H1 (cell line): ENCODE data around the gene VAV2. TPM values are rescaled to one million over a fixed set of nuclear protein-coding genes. Genes with fewer than 3 reads are reported as not detected.

Source experiments
- CTCF ChIA-PET: fragments of 300-600 bp; sonication (Branson Sonifier 250); formaldehyde crosslinking; loops from one replicate; lab custom pipeline; 2021; ENCODE audit not compliant: partially characterized antibody; lab: Charles Lee
- POLR2A ChIA-PET: fragments of 300-600 bp; sonication (Branson Sonifier 250); formaldehyde crosslinking; loops from one replicate; lab custom pipeline; 2021; ENCODE audit warnings: inconsistent platforms; ENCODE audit not compliant: partially characterized antibody; lab: Charles Lee
- DNase-seq, 2 experiments: peaks; one replicate each; pipeline versions ENCODE4 v3.0.0 to v3.0.0-alpha.2; 2010 to 2022; ENCODE audit warnings: low spot score in 2 of 2, low read depth in 1 of 2, mixed read lengths in 1 of 2
- FAIRE-seq: peaks from 2 replicates; lab custom pipeline; 2011; peaks lifted over from hg19 to GRCh38; lab: Jason Lieb, UNC
- H2AFZ ChIP-seq: 2 replicates; pipeline ENCODE4 v1.8.1; 2012; ENCODE audit warnings: low read length, inconsistent platforms
- H2AK5ac ChIP-seq: 2 replicates; pipeline ENCODE4 v1.6.1; 2013; ENCODE audit warnings: low read depth, low read length
- H2BK120ac ChIP-seq: replicated peaks from 2 replicates; pipeline ENCODE3; 2013; ENCODE audit warnings: low read depth, low read length, inconsistent platforms
- H2BK12ac ChIP-seq: 2 replicates; pipeline ENCODE4 v1.6.1; 2013; ENCODE audit warnings: low read depth, low read length
- H2BK15ac ChIP-seq: 2 replicates; pipeline ENCODE4 v1.6.1; 2013; ENCODE audit warnings: low read length
- H2BK20ac ChIP-seq: 2 replicates; pipeline ENCODE4 v1.6.1; 2013; ENCODE audit warnings: low read length
- H2BK5ac ChIP-seq: 2 replicates; pipeline ENCODE4 v1.6.1; 2013; ENCODE audit warnings: low read depth, low read length
- H3K14ac ChIP-seq: 2 replicates; pipeline ENCODE4 v1.6.1; 2013; ENCODE audit warnings: inconsistent platforms; ENCODE audit not compliant: insufficient read length
- H3K18ac ChIP-seq: 2 replicates; pipeline ENCODE4 v1.6.1; 2013; ENCODE audit warnings: low read length; ENCODE audit errors: extremely low read depth
- H3K23ac ChIP-seq: 2 replicates; pipeline ENCODE4 v1.6.1; 2013; ENCODE audit warnings: inconsistent platforms; ENCODE audit not compliant: insufficient read length
- H3K23me2 ChIP-seq: 2 replicates; pipeline ENCODE4 v1.6.1; 2013; ENCODE audit warnings: low read depth, low read length
- H3K27ac ChIP-seq: 2 replicates; pipeline ENCODE4 v1.6.1; 2011; ENCODE audit warnings: low read depth, low read length, inconsistent platforms
- H3K27me3 ChIP-seq, 4 experiments: replicated peaks in 1 of 4; 1 replicate in 1 of 4; 2 replicates in 3 of 4; pipeline versions ENCODE4 v1.6.1 to v1.8.1; 2011 to 2013; ENCODE audit warnings: low read length in 3 of 4, mild to moderate bottlenecking in 3 of 4, inconsistent platforms in 2 of 4, mixed read lengths in 2 of 4, moderate library complexity in 1 of 4; ENCODE audit not compliant: control insufficient read depth in 3 of 4, insufficient read depth in 3 of 4; ENCODE audit errors: extremely low read depth in 1 of 4
- H3K36me3 ChIP-seq, 4 experiments: 2 replicates each; pipeline versions ENCODE4 v1.6.1 to v1.8.1; 2011 to 2013; ENCODE audit warnings: mild to moderate bottlenecking in 4 of 4, low read length in 3 of 4, moderate library complexity in 2 of 4, control low read depth in 1 of 4, inconsistent platforms in 1 of 4; ENCODE audit not compliant: insufficient read depth in 4 of 4, control insufficient read depth in 2 of 4
- H3K4ac ChIP-seq: replicated peaks from 2 replicates; pipeline ENCODE3; 2013; ENCODE audit warnings: low read length, low read depth, mixed read lengths, inconsistent platforms; ENCODE audit not compliant: insufficient read length
- H3K4me1 ChIP-seq, 4 experiments: replicated peaks in 1 of 4; 1 replicate in 1 of 4; 2 replicates in 3 of 4; pipeline versions ENCODE4 v1.6.1 to v1.8.1; 2011 to 2013; ENCODE audit warnings: low read length in 3 of 4, inconsistent platforms in 2 of 4, mixed read lengths in 1 of 4; ENCODE audit not compliant: insufficient read depth in 4 of 4, control insufficient read depth in 3 of 4
- H3K4me2 ChIP-seq, 2 experiments: 2 replicates each; pipeline versions ENCODE4 v1.6.1 to v1.8.1; 2011 to 2013; ENCODE audit warnings: low read depth in 2 of 2, low read length in 2 of 2, control low read depth in 1 of 2, inconsistent platforms in 1 of 2, mild to moderate bottlenecking in 1 of 2; ENCODE audit not compliant: insufficient read depth in 1 of 2
- H3K4me3 ChIP-seq, 4 experiments: fragments of 200-600, 300-600 bp in 1 of 4; sonication (generic), shearing (Covaris generic), sonication (Bioruptor Twin) in 1 of 4; 2 replicates each; pipeline versions ENCODE4 v1.5.1 to v1.8.1; 2011 to 2016; ENCODE audit warnings: low read length in 4 of 4, low read depth in 3 of 4, control low read depth in 2 of 4, inconsistent platforms in 2 of 4, mild to moderate bottlenecking in 2 of 4, mixed read lengths in 1 of 4, moderate library complexity in 1 of 4; ENCODE audit not compliant: insufficient read depth in 2 of 4; ENCODE audit errors: extremely low read depth in 1 of 4
- H3K56ac ChIP-seq: replicated peaks from 2 replicates; pipeline ENCODE3; 2013; ENCODE audit warnings: low read depth, mild to moderate bottlenecking, mixed read lengths, low read length, inconsistent platforms; ENCODE audit not compliant: insufficient read length
- H3K79me1 ChIP-seq: 2 replicates; pipeline ENCODE4 v1.6.1; 2013; ENCODE audit warnings: low read depth, low read length, control low read depth
- H3K79me2 ChIP-seq, 2 experiments: 2 replicates each; pipeline versions ENCODE4 v1.6.1 to v1.8.1; 2012 to 2013; ENCODE audit warnings: low read length in 2 of 2, mild to moderate bottlenecking in 2 of 2, inconsistent platforms in 1 of 2; ENCODE audit not compliant: insufficient read depth in 2 of 2, control insufficient read depth in 1 of 2
- H3K9ac ChIP-seq, 4 experiments: replicated peaks in 1 of 4; 1 replicate in 1 of 4; 2 replicates in 3 of 4; pipeline versions ENCODE4 v1.6.1 to v1.8.1; 2011 to 2013; ENCODE audit warnings: low read depth in 3 of 4, low read length in 3 of 4, control low read depth in 2 of 4, mild to moderate bottlenecking in 2 of 4, moderate library complexity in 2 of 4, inconsistent platforms in 1 of 4; ENCODE audit errors: extremely low read depth in 1 of 4
- H3K9me3 ChIP-seq, 2 experiments: 2 replicates each; pipeline versions ENCODE4 v1.6.1 to v1.8.1; 2012 to 2013; ENCODE audit warnings: mild to moderate bottlenecking in 2 of 2, moderate library complexity in 2 of 2, control low read depth in 1 of 2, inconsistent platforms in 1 of 2, low read depth in 1 of 2, low read length in 1 of 2, mixed read lengths in 1 of 2; ENCODE audit not compliant: insufficient read depth in 2 of 2
- H4K20me1 ChIP-seq, 2 experiments: replicated peaks in 1 of 2; 2 replicates each; pipeline versions ENCODE3 to v1.8.1; 2011 to 2013; ENCODE audit warnings: inconsistent platforms in 2 of 2, low read length in 2 of 2, mild to moderate bottlenecking in 1 of 2; ENCODE audit not compliant: insufficient read depth in 2 of 2, control insufficient read depth in 1 of 2
- H4K5ac ChIP-seq: 2 replicates; pipeline ENCODE4 v1.6.1; 2013; ENCODE audit warnings: low read length, low read depth, mixed read lengths, inconsistent platforms; ENCODE audit not compliant: insufficient read length
- H4K8ac ChIP-seq: 2 replicates; pipeline ENCODE4 v1.8.0; 2013; ENCODE audit warnings: mild to moderate bottlenecking, moderate library complexity, low read length, inconsistent platforms; ENCODE audit not compliant: insufficient read depth; ENCODE audit errors: extremely low read depth
- H4K91ac ChIP-seq: replicated peaks from 2 replicates; pipeline ENCODE3; 2013; ENCODE audit warnings: low read length, mixed read lengths, inconsistent platforms; ENCODE audit not compliant: insufficient read length
- BCL11A ChIP-seq, 2 experiments: IDR thresholded peaks; one replicate each; pipeline ENCODE4 v1.6.1; 2011; ENCODE audit warnings: low read depth in 2 of 2, low read length in 2 of 2, mild to moderate bottlenecking in 2 of 2
- CHD2 ChIP-seq: IDR thresholded peaks from 2 replicates; pipeline ENCODE4 v1.6.1; 2012; ENCODE audit warnings: low read length, improper control_type of control experiment
- EZH2 ChIP-seq: fragments of 200-600 bp; sonication (generic); IDR thresholded peaks from 2 replicates; pipeline ENCODE4 v1.7.1; 2012; ENCODE audit warnings: low read depth, mild to moderate bottlenecking, moderate library complexity, low read length, inconsistent platforms; ENCODE audit not compliant: severe bottlenecking
- GTF2F1 ChIP-seq: IDR thresholded peaks from 2 replicates; pipeline ENCODE4 v1.6.1; 2012; ENCODE audit warnings: low read depth, low read length, improper control_type of control experiment, borderline replicate concordance
- JUN ChIP-seq: IDR thresholded peaks from 2 replicates; pipeline ENCODE4 v1.6.1; 2011; ENCODE audit warnings: low read depth, mild to moderate bottlenecking, improper control_type of control experiment, low read length
- PHF8 ChIP-seq: fragments of 200-600 bp; sonication (generic); conservative IDR thresholded peaks from 2 replicates; pipeline ENCODE4 v1.7.1; 2012; ENCODE audit warnings: low read depth, mild to moderate bottlenecking, inconsistent platforms, low read length, moderate library complexity
- SIN3A ChIP-seq, 2 experiments: IDR thresholded peaks in 1 of 2; conservative IDR thresholded peaks in 1 of 2; 2 replicates each; pipeline ENCODE4 v1.6.1; 2011 to 2012; ENCODE audit warnings: low read length in 2 of 2, improper control_type of control experiment in 1 of 2, low read depth in 1 of 2, mild to moderate bottlenecking in 1 of 2
- SP1 ChIP-seq: IDR thresholded peaks from 2 replicates; pipeline ENCODE4 v1.6.1; 2011; ENCODE audit warnings: low read depth, low read length
- SRF ChIP-seq: IDR thresholded peaks from 2 replicates; pipeline ENCODE4 v1.6.1; 2011; ENCODE audit warnings: mild to moderate bottlenecking, low read depth, low read length, moderate library complexity
- USF2 ChIP-seq: IDR thresholded peaks from 2 replicates; pipeline ENCODE4 v1.6.1; 2011; ENCODE audit warnings: low read length, improper control_type of control experiment
- WGBS, 2 experiments: shearing (Covaris generic) in 1 of 2; methylation state at CpG; one replicate each; pipeline versions ENCODE4 v1.1.6 to v1.1.7; 2013 to 2015; ENCODE audit warnings: low lambda C conversion rate in 2 of 2, mixed read lengths in 2 of 2, inconsistent platforms in 1 of 2, low coverage in 1 of 2, missing lambda C conversion rate in 1 of 2; ENCODE audit not compliant: insufficient replicate concordance in 2 of 2, insufficient coverage in 1 of 2, insufficient read length in 1 of 2; ENCODE audit errors: extremely low coverage in 1 of 2, missing lambda C conversion rate in 1 of 2; 5-methylcytosine and 5-hydroxymethylcytosine counted together
- polyA plus RNA-seq, 7 experiments: library from polyadenylated mRNA; depleted of rRNA in 3 of 7; stranded (reverse) in 5 of 7; unstranded in 2 of 7; fragments of >200 nt in 5 of 7; fragments of 200-250 nt in 2 of 7; gene quantifications; 1 replicate in 5 of 7; 2 replicates in 1 of 7; 4 replicates in 1 of 7; pipeline versions ENCODE4 v1.2.1 to v1.2.3, GENCODE V29; 2011 to 2013; ENCODE audit warnings: missing spikeins in 2 of 7, mixed read lengths in 2 of 7
- total RNA-seq: library from RNA; stranded (reverse); fragmentation: NEBNext Ultra II Directional; extraction: Animal tissue kit (Norgen Biotek cat#: 25700); gene quantifications from 2 replicates; pipeline ENCODE4 v1.2.1, GENCODE V29; 2021
- TF ChIP-seq, protein P1 (sequence below): IDR thresholded peaks from 2 replicates; pipeline ENCODE4 v1.6.1; 2012; ENCODE audit warnings: inconsistent platforms

The VAV2 gene
- total and polyA plus RNA-seq, 2 of the 8 experiments (the other 6 are each of a cell fraction or from before 2014, with no cell fraction given) = 13.6 to 37.6 TPM

DNA sequence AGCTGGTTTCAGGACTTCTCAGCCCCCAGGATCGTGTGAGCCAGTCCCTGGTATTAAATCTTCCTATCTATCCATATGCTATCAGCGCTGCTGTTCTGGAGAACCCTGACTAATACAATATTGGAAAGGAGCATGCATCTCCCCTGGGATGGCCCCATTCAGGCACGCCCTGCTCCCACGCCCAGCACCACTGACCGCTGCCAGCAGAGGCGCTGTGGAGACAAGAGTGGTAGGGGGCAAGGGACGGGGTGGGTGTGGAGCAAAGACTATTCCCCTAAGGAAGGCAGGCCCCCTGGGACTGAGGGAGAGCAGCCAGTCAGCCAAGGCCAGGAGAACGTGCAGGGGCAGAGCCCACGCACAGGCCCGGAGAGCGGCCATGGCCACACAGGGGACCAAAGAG lies 116.0 kb downstream of the VAV2 start:
- Histone ChIP-seq H4K91ac (peak overlapping the region; percentile 33), H3K56ac (no peak overlapping the region), H2BK120ac (no peak overlapping the region), H2BK20ac (no peak overlapping the region), H3K79me1 (peaks cover 11% of the 10 kb centered on the region), H3K14ac (no peak overlapping the region), H2AK5ac (no peak overlapping the region), H3K4me3 (no peak overlapping the region), H3K79me2 (peaks cover 0 to 41% of the 10 kb centered on the region in 2 experiments; a peak in 2 of 4 replicates), H2BK5ac (peak overlapping the region; percentile 52; the same call in 1 of the 2 replicates), H3K9me3 (no peaks in the 10 kb centered on the region), H3K4me2 (no peak overlapping the region), H3K9ac (no peak overlapping the region), H3K27ac (no peak overlapping the region), H3K36me3 (no peaks in the 10 kb centered on the region), H4K5ac (peak overlapping the region; percentile 25), H2AFZ (no peak overlapping the region), H2BK15ac (no peak overlapping the region), H2BK12ac (no peak overlapping the region), H3K18ac (no peak overlapping the region), H4K8ac (peak overlapping the region; percentile 86), H4K20me1 (peaks cover 1 to 19% of the 10 kb centered on the region in 2 experiments), H3K27me3 (no peaks in the 10 kb centered on the region), H3K23ac (no peak overlapping the region), H3K4ac (peak overlapping the region; percentile 79), H3K4me1 (peaks cover 0 to 10% (median 2%) of the 10 kb centered on the region in 4 experiments; a peak in 5 of 7 replicates), H3K23me2 (peaks cover 3% of the 10 kb centered on the region; the same call in 1 of the 2 replicates)
- DNase-seq (peak in 1 of 2 experiments; percentile 97), FAIRE-seq (no peak)
- ChIA-PET POLR2A (interaction anchor here (1.1 kb wide), 1 partner anchor 288 kb away, joined by 5 read pairs; the partner anchor contains the start of gene RNU6ATAC), CTCF (interaction anchor here (0.6 to 5.8 kb wide), 35 partner anchors 8 to 251 kb away, joined by 3 to 41 read pairs (median 5); no protein-coding TSS in a partner anchor)
- 53% methylated on average over 11 of the region's 11 CpGs; no CpG with 5 or more reads in 1 of the 2 experiments for WGBS, 2 experiments
- TF ChIP-seq BCL11A (IDR thresholded peaks at IDR 0.05; ENCODE audit: low read depth in 2 of 2, low read length in 2 of 2) = no peak
- TF ChIP-seq GTF2F1 = no peak
- no peak for TF ChIP-seq JUN
- TF ChIP-seq SIN3A (conservative IDR thresholded peaks at IDR 0.05 in 1 of 2, IDR thresholded peaks at IDR 0.05 in 1 of 2; ENCODE audit: low read depth in 1 of 2, low read length in 2 of 2) = no peak
- TF ChIP-seq CHD2 = no peak
- no peak for TF ChIP-seq SP1
- TF ChIP-seq PHF8 = no peak
- TF ChIP-seq EZH2 = no peak
- no peak for TF ChIP-seq USF2
- TF ChIP-seq, protein P1, sequence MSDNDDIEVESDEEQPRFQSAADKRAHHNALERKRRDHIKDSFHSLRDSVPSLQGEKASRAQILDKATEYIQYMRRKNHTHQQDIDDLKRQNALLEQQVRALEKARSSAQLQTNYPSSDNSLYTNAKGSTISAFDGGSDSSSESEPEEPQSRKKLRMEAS = 0 out of 2 replicates have a peak, but pooled peaks have one; percentile 23
- no peak for TF ChIP-seq SRF
